OCI-LY1 (cell line): Measurements from ENCODE around the gene IHH.

Experiments used
- H2AFZ ChIP-seq: fragments of 200-600 bp; sonication (generic), shearing (Covaris generic); 2 replicates; pipeline ENCODE4 v1.6.0; 2014; ENCODE audit warnings: antibody characterized with exemption, mild to moderate bottlenecking, low read length
- H3F3A ChIP-seq: fragments of 200-600 bp; sonication (generic), shearing (Covaris generic); 2 replicates; pipeline ENCODE4 v1.6.0; 2014; ENCODE audit warnings: mild to moderate bottlenecking, antibody characterized with exemption, low read length, moderate library complexity; ENCODE audit not compliant: insufficient read depth
- H3K27ac ChIP-seq: fragments of 200-600 bp; sonication (generic); 2 replicates; pipeline ENCODE4 v1.5.1; 2014; ENCODE audit warnings: low read length, mixed run types, mild to moderate bottlenecking, low read depth; ENCODE audit not compliant: poor library complexity, severe bottlenecking
- H3K27me3 ChIP-seq: fragments of 200-600 bp; sonication (generic); 2 replicates; pipeline ENCODE4 v1.6.0; 2014; ENCODE audit warnings: antibody characterized with exemption, mild to moderate bottlenecking, low read length, moderate library complexity; ENCODE audit not compliant: insufficient read depth
- H3K36me3 ChIP-seq: fragments of 200-600 bp; sonication (generic); 2 replicates; pipeline ENCODE4 v1.6.1; 2014; ENCODE audit warnings: mild to moderate bottlenecking, antibody characterized with exemption, low read length, moderate library complexity, mixed read lengths; ENCODE audit not compliant: insufficient read depth
- H3K4me1 ChIP-seq: fragments of 200-600 bp; sonication (generic); 2 replicates; pipeline ENCODE4 v1.5.1; 2014; ENCODE audit warnings: mild to moderate bottlenecking, low read length, moderate library complexity; ENCODE audit not compliant: insufficient read depth, severe bottlenecking
- H3K4me2 ChIP-seq: fragments of 200-600 bp; sonication (generic), shearing (Covaris generic); 2 replicates; pipeline ENCODE4 v1.6.1; 2014; ENCODE audit warnings: low read length
- H3K4me3 ChIP-seq: fragments of 200-600 bp; sonication (generic); 2 replicates; pipeline ENCODE4 v1.5.1; 2014; ENCODE audit warnings: low read length, low read depth, mild to moderate bottlenecking, mixed read lengths; ENCODE audit not compliant: poor library complexity, severe bottlenecking
- H3K79me2 ChIP-seq: fragments of 200-600 bp; shearing (Covaris generic); 2 replicates; pipeline ENCODE4 v1.6.1; 2016; ENCODE audit warnings: mixed run types, low read length, mixed read lengths; ENCODE audit not compliant: insufficient read depth
- H3K9ac ChIP-seq: fragments of 200-600 bp; sonication (generic), shearing (Covaris generic); 2 replicates; pipeline ENCODE4 v1.6.1; 2014; ENCODE audit warnings: mild to moderate bottlenecking, low read length, mixed read lengths
- H3K9me2 ChIP-seq: fragments of 200-600 bp; sonication (generic), shearing (Covaris generic); 2 replicates; pipeline ENCODE4 v1.6.1; 2014; ENCODE audit warnings: low read depth, mild to moderate bottlenecking, low read length, mixed read lengths
- H3K9me3 ChIP-seq: fragments of 200-600 bp; shearing (Covaris generic); 2 replicates; pipeline ENCODE4 v1.6.1; 2014; ENCODE audit warnings: low read length, mixed read lengths
- H4K20me1 ChIP-seq: fragments of 200-600 bp; sonication (generic), shearing (Covaris generic); 2 replicates; pipeline ENCODE4 v1.6.0; 2016; ENCODE audit warnings: mild to moderate bottlenecking, low read length; ENCODE audit not compliant: insufficient read depth
- CTCF ChIP-seq: fragments of 200-600 bp; sonication (generic), shearing (Covaris generic); IDR thresholded peaks from 2 replicates; pipeline ENCODE4 v1.5.1; 2017; ENCODE audit warnings: mild to moderate bottlenecking, antibody characterized with exemption, low read length, moderate library complexity, mixed read lengths
- EZH2 ChIP-seq: fragments of 200-600 bp; sonication (generic), shearing (Covaris generic); IDR thresholded peaks from 2 replicates; pipeline ENCODE4 v1.8.0; 2017; ENCODE audit warnings: borderline replicate concordance, mixed run types, mild to moderate bottlenecking, antibody characterized with exemption, low read length, moderate library complexity, mixed read lengths

Gene IHH

GRCh38 chr2:219037783-219038499, 22.8 kb downstream of the IHH start:
- Histone ChIP-seq H3K4me1 (no peaks in the 10 kb centered on the region), H2AFZ (no peak overlapping the region), H3K4me2 (no peak overlapping the region), H3F3A (no peaks in the 10 kb centered on the region; the same call in 1 of the 2 replicates), H3K27me3 (peaks cover 5% of the 10 kb centered on the region), H3K9me3 (no peaks in the 10 kb centered on the region), H3K27ac (no peak overlapping the region), H3K4me3 (no peak overlapping the region), H3K79me2 (no peaks in the 10 kb centered on the region), H3K9ac (no peak overlapping the region), H3K9me2 (no peaks in the 10 kb centered on the region), H4K20me1 (no peaks in the 10 kb centered on the region), H3K36me3 (no peaks in the 10 kb centered on the region)
- no peak for TF ChIP-seq CTCF

GRCh38 chr2:219035942-219036341, 24.8 kb downstream of the IHH start:
- H3K27me3 ChIP-seq, result peaks cover 8% of the 10 kb centered on the region

GRCh38 chr2:219034823-219035222, 25.9 kb downstream of the IHH start:
- TF ChIP-seq CTCF, result no peak
- no peak for TF ChIP-seq EZH2
- no peak overlapping the region for H3K27ac ChIP-seq
- no peaks in the 10 kb centered on the region for H3K79me2 ChIP-seq
- no peaks in the 10 kb centered on the region for H3K36me3 ChIP-seq
- peaks cover 8% of the 10 kb centered on the region for H3K27me3 ChIP-seq
- no peak overlapping the region for H3K4me2 ChIP-seq
- no peaks in the 10 kb centered on the region for H3K9me2 ChIP-seq
- H3K9me3 ChIP-seq, result no peaks in the 10 kb centered on the region
- H3F3A ChIP-seq, result no peaks in the 10 kb centered on the region; the same call in 1 of the 2 replicates
- no peaks in the 10 kb centered on the region for H3K4me1 ChIP-seq
- no peak overlapping the region for H3K9ac ChIP-seq
- H4K20me1 ChIP-seq, result no peaks in the 10 kb centered on the region
- no peak overlapping the region for H3K4me3 ChIP-seq
- H2AFZ ChIP-seq, result no peak overlapping the region

More at GRCh38 chr2:219035942-219036341, 24.8 kb downstream of the IHH start:
- Histone ChIP-seq H3K36me3 (no peaks in the 10 kb centered on the region), H3K9ac (no peak overlapping the region), H3K4me2 (no peak overlapping the region), H3K4me1 (no peaks in the 10 kb centered on the region), H3K4me3 (no peak overlapping the region), H4K20me1 (no peaks in the 10 kb centered on the region), H2AFZ (no peak overlapping the region), H3K9me2 (no peaks in the 10 kb centered on the region), H3K27ac (no peak overlapping the region), H3F3A (no peaks in the 10 kb centered on the region; the same call in 1 of the 2 replicates), H3K9me3 (no peaks in the 10 kb centered on the region), H3K79me2 (no peaks in the 10 kb centered on the region)
- TF ChIP-seq EZH2 (no peak), CTCF (no peak)
